HG02759 (cell line): ENCODE measurements around the gene LRBA.
"Not testable (repeated sequence)": the region's sequence is repeated elsewhere in the genome, so short reads cannot be mapped to it uniquely, and the experiment has no call there.

Experiments
- ATAC-seq: cut with Tn5 transposase; IDR thresholded peaks from one replicate; pipeline ENCODE4 v1.9.1; 2021; ENCODE audit warnings: mild to moderate bottlenecking, moderate library complexity; ENCODE audit not compliant: unreplicated experiment

The LRBA gene

DNA sequence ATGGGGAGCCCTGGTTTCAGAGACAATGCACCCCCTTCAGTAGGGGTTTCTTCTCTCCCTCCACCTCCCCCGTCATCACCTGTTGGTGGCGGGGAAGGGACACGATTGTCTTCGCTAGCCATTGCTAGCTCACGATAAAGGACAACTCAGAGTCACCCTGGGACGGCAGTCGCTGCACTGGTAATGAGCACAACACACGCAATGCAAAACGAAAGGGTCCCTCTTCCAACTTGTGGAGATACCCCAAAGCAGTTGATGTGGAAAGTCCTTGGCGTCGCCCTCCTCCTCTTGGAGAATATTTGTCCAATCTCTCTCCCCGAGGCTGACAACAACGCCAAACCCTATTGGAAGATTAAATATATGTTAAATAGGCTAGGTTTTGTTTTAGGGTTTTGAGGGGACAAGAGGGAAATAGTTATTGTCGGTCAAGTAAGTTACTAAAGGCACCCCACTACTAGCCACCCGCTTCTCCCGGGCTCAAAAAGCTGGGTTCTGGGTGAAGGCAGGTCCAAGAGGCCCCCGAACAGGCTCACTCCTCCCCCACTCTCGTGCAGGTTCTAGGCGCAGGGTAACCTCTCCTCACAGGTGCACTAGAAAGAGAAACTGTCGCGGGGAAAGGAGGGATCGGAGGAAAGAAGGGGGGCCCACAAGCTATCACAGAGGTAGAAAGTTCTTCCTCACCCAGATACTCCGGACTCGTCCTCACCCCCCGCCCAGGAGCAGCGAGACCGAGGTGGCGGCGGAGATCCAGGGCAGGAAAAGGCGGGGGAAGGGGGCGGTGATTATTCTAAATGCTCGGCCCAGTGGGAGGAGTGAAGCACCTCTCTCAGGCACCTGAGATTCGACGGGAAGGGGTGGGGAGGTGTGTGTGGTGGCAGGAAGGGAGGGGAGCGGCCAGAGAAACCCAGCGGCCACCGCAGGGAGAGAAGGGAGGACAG lies at the start of gene LRBA:
Gene LRBA (minus strand): TSS at position 764 of the 938 bp plus-strand sequence. CDS start 642 bp downstream, at position 122.
- ATAC-seq: peak; percentile 71

DNA sequence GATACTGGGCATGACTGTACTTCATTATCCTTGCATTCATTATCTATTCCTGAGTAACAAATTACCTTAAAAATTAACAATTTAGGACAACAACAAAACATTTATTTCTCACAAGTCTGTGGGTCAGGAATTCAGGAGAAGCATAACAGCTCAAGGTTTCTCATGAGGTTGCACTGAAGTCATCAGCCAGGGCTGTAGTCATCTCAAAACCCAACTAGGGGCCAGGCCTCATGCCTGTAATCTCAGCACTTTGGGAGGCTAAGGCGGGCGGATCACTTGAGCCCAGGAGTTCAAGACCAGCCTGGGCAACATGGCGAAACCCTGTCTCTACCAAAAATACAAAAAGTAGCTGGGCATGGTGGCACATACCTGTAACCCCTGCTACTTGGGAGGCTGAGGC lies 48.1 kb upstream of the LRBA start:
- not testable (repeated sequence) for ATAC-seq

GRCh38 chr4:151055539-151055938 lies 40.5 kb upstream of the LRBA start:
- ATAC-seq: no peak

DNA sequence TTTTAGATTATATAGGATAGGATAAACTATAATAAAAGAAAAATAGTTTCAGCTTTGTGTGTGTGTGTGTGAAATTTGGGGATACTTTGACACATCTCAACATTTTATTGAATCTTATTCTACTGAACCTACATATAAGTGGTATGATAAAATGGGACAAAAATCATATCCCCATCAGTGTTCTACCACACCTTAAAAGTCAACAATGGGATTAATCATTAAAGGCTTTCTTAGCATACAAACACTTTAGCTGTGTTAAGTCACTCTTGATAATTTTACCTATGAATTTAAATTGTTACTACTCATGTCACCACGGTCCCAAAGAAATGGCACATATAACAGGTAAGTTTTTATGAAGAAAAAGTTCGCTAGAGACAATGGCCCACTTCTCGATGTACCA lies 37.7 kb upstream of the LRBA start:
- no peak for ATAC-seq

- ATAC-seq: no peak
Measured at GRCh38 chr4:151049430-151049884, 34.4 kb upstream of the LRBA start.

DNA sequence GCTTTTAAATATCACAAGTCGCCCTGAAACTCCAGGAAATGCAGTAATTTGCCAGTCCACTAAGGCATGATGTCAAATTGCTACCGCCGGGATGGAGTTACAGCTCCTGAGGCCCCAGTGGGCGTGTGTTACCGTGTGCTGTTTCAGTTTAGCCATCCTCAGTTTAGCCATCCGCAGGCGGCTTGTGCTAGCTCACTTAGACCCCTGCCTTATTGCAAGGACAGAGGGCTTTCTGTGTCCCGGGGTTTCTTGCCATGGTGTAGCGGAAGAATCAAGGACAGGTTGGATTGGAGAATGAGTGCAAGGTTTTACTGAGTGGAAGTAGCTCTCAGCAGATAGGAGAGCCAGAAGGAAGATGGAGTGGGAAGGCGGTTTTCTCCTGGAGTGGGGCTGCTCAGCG lies 33.8 kb upstream of the LRBA start:
- ATAC-seq: no peak

DNA sequence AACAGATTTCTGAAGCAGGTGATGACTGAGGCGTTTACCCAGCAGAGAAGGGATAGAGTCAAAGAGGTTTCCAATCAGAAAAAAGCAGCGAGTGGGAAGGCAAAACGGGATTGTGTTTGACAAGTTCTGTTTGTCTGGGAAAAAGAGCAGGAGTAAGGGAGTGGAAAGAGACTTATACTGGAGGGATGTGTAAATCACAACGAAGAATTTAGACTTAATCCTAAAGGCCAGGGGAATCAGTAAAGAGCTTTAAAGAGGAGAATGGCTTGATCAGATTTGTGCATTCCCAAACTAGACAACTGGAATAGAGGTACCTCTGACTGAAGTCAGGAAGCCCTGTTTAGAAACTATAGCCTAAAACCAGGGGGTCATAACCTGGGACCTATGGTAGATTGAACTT lies 31.5 kb upstream of the LRBA start:
- ATAC-seq: no peak

GRCh38 chr4:151045907-151046306 lies 30.8 kb upstream of the LRBA start:
- no peak for ATAC-seq

- ATAC-seq: no peak
Measured at GRCh38 chr4:151043803-151044515, 28.9 kb upstream of the LRBA start.

DNA sequence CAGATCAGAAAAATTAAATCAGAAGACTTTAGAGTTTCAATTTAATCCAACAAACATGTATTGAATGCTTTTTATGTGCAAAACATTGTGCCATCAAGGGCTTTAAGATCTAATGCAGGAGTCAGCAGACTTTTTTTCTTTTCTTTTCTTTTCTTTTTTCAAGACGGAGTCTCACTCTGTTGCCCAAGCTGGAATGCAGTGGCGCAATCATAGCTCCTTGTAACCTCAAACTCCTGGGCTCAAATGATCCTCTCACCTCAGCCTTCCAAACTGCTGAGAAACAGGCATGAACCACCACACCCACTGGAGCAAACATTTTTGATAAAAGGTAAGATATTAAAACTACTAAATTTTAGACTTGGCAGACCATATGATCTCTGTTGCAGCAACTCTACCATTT lies 24.6 kb upstream of the LRBA start:
- no peak for ATAC-seq

- ATAC-seq: no peak
Measured at GRCh38 chr4:151038452-151039157, 23.5 kb upstream of the LRBA start.

DNA sequence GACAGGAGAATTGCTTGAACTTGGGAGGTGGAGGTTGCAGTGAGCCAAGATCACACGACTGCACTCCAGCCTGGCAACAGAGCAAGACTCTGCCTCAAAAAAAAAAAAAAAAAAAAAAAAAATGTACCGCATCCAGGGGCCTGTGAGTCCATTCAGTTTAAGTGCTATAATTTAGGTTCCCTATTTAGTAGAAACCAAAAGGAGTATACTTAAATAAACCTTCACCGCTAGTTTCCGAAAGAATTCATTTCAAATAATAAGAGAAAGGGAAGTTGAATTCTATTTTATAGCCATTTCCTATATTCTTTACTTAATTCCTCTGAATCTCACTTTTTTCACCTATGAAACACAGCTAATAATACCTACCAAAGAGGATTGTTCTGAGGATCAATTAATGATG lies 20.8 kb upstream of the LRBA start:
- no peak for ATAC-seq

DNA sequence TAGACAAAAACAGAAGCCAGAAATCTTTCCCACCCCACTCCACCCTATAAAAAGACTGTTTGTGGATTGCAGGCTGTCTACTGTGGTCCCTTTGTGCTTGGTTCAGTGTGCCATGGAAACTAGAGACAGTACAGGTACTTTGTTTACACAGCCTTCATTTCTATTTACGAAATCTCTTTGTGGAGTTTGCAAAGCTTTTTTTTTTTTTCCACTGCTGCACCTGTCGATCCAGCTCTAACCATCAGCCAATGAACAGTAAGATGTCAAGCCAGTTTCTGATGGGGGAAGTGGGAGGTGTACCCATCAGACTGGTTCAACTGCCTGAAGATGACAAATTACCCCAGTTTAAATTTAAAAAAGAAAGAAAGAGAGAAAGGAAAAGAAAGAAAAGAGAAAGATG lies 20.2 kb upstream of the LRBA start:
- ATAC-seq: no peak

GRCh38 chr4:151034829-151035228 lies 19.7 kb upstream of the LRBA start:
- ATAC-seq: no peak

GRCh38 chr4:151031831-151032605 lies 16.9 kb upstream of the LRBA start:
- peak; percentile 68 for ATAC-seq

- ATAC-seq: no peak
Measured at GRCh38 chr4:151029537-151029936, 14.5 kb upstream of the LRBA start.

DNA sequence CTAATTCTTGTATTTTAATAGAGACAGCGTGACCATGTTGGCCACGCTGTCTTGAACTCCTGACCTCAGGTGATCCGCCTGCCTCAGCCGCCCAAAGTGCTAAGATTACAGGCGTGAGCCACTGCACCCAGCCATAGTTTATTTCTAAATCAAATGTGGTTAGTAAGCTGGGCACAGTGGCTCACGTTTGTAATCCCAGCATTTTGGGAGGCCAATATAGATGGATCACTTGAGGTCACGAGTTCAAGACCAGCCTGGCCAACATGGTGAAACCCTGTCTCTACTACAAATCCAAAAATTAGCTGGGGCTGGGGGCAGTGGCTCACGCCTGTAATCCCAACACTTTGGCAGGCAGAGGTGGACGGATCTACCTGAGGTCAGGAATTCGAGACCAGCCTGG lies 13.9 kb upstream of the LRBA start:
- not testable (repeated sequence) for ATAC-seq

DNA sequence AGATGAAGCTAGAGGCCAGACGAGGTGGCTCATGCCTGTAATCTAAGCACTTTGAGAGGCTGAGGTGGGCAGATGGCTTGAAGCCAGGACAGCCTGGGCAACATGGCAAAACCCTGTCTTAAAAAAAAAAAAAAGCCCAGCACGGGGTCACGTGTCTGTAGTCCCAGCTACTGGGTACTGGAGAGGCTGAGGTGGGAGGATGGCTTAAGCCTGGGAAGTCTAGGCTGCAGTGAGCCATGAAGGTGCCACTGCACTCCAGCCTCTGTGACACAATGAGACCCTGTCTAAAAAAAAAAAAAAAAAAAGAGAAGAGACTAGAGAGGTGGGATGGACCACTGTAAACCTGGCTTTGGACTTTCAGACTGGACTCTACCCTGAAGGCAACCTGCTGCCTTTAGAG lies 10.7 kb upstream of the LRBA start:
- ATAC-seq: no peak

GRCh38 chr4:151022586-151022985 lies 7.5 kb upstream of the LRBA start:
- ATAC-seq: no peak

- ATAC-seq: no peak
Measured at GRCh38 chr4:151021637-151022334, 6.7 kb upstream of the LRBA start.
